ENCODE results near the gene SOWAHA. TPM values are rescaled to one million over a fixed set of nuclear protein-coding genes. Genes with fewer than 3 reads are reported as not detected.

SOWAHA gene
- total RNA-seq, 1 experiment from 2014 or later, result not detected

- Histone ChIP-seq H3K4me3 (ENCODE audit: low read depth, low read length, poor library complexity, severe bottlenecking) (no peak overlapping the region), H3K27ac (ENCODE audit: low read depth, low read length, poor library complexity, severe bottlenecking) (no peak overlapping the region), H3K4me1 (ENCODE audit: insufficient read depth, low read length, poor library complexity, severe bottlenecking) (peaks cover 4% of the 10 kb centered on the region), H3K36me3 (ENCODE audit: insufficient read depth, low read length, poor library complexity, severe bottlenecking) (no peaks in the 10 kb centered on the region), H3K9me3 (ENCODE audit: low read depth, low read length, poor library complexity, severe bottlenecking) (no peaks in the 10 kb centered on the region), H3K27me3 (replicated peaks; ENCODE audit: insufficient read depth, low read depth, low read length, poor library complexity) (no peaks in the 10 kb centered on the region)
- no peak for DNase-seq (ENCODE audit: low spot score)
- ChIA-PET CTCF (interaction anchor here (0.6 kb wide), 1 partner anchor 450 kb away, joined by 3 read pairs; no protein-coding TSS in a partner anchor), POLR2A (ENCODE audit: low non-redundant PET) (no interaction called here)
- intact Hi-C loops (cut with micrococcal nuclease; ENCODE audit: unreplicated experiment), result no loop called here
- BruUV-seq (replicated peaks), result no TSS peak
- no peak for TF ChIP-seq EZH2 (IDR thresholded peaks at IDR 0.05; ENCODE audit: borderline replicate concordance, low read depth, low read length, poor library complexity, severe bottlenecking)
- no peak for TF ChIP-seq CTCF (conservative IDR thresholded peaks at IDR 0.05; ENCODE audit: low read depth, low read length)
Observed at GRCh38 chr5:132822650-132823480, 9.8 kb downstream of the SOWAHA start.

GRCh38 chr5:132823481-132824050 lies 10.5 kb downstream of the SOWAHA start:
- H3K27ac ChIP-seq (ENCODE audit: low read depth, low read length, poor library complexity, severe bottlenecking), result no peak overlapping the region
- POLR2A ChIA-PET (ENCODE audit: low non-redundant PET), result no interaction called here
- CTCF ChIA-PET, result interaction anchor here (0.6 kb wide), 1 partner anchor 451 kb away, joined by 3 read pairs; no protein-coding TSS in a partner anchor
- H3K4me1 ChIP-seq (ENCODE audit: insufficient read depth, low read length, poor library complexity, severe bottlenecking), result peaks cover 4% of the 10 kb centered on the region
- no peak for TF ChIP-seq EZH2 (IDR thresholded peaks at IDR 0.05; ENCODE audit: borderline replicate concordance, low read depth, low read length, poor library complexity, severe bottlenecking)
- TF ChIP-seq CTCF (conservative IDR thresholded peaks at IDR 0.05; ENCODE audit: low read depth, low read length), result no peak
- no peak for DNase-seq (ENCODE audit: low spot score)
- no peaks in the 10 kb centered on the region for H3K27me3 ChIP-seq (replicated peaks; ENCODE audit: insufficient read depth, low read depth, low read length, poor library complexity)
- no peak overlapping the region for H3K4me3 ChIP-seq (ENCODE audit: low read depth, low read length, poor library complexity, severe bottlenecking)
- no peaks in the 10 kb centered on the region for H3K9me3 ChIP-seq (ENCODE audit: low read depth, low read length, poor library complexity, severe bottlenecking)
- no TSS peak for BruUV-seq (replicated peaks)
- no peaks in the 10 kb centered on the region for H3K36me3 ChIP-seq (ENCODE audit: insufficient read depth, low read length, poor library complexity, severe bottlenecking)
- intact Hi-C loops (cut with micrococcal nuclease; ENCODE audit: unreplicated experiment), result no loop called here

- ChIA-PET POLR2A (ENCODE audit: low non-redundant PET) (no interaction called here), CTCF (no interaction called here)
- Histone ChIP-seq H3K9me3 (ENCODE audit: low read depth, low read length, poor library complexity, severe bottlenecking) (no peaks in the 10 kb centered on the region), H3K27me3 (replicated peaks; ENCODE audit: insufficient read depth, low read depth, low read length, poor library complexity) (peaks cover 6% of the 10 kb centered on the region), H3K36me3 (ENCODE audit: insufficient read depth, low read length, poor library complexity, severe bottlenecking) (no peaks in the 10 kb centered on the region), H3K4me1 (ENCODE audit: insufficient read depth, low read length, poor library complexity, severe bottlenecking) (peaks cover 3% of the 10 kb centered on the region), H3K4me3 (ENCODE audit: low read depth, low read length, poor library complexity, severe bottlenecking) (no peak overlapping the region), H3K27ac (ENCODE audit: low read depth, low read length, poor library complexity, severe bottlenecking) (no peak overlapping the region)
- no peak for DNase-seq (ENCODE audit: low spot score)
- BruUV-seq (replicated peaks), result no TSS peak
- TF ChIP-seq EZH2 (IDR thresholded peaks at IDR 0.05; ENCODE audit: borderline replicate concordance, low read depth, low read length, poor library complexity, severe bottlenecking) (no peak), CTCF (conservative IDR thresholded peaks at IDR 0.05; ENCODE audit: low read depth, low read length) (no peak)
- intact Hi-C loops (cut with micrococcal nuclease; ENCODE audit: unreplicated experiment), result no loop called here
Observed at GRCh38 chr5:132824426-132824825, 11.3 kb downstream of the SOWAHA start.

All from A673 (cell line).